Measurements from ENCODE around the gene MTHFD2L. TPM values are rescaled to one million over a fixed set of nuclear protein-coding genes. Genes with fewer than 3 reads are reported as not detected.

MTHFD2L gene
- polyA plus RNA-seq, 12 donors = 13.8 to 22.7 (median 16.5) TPM; not detected in 1

DNA sequence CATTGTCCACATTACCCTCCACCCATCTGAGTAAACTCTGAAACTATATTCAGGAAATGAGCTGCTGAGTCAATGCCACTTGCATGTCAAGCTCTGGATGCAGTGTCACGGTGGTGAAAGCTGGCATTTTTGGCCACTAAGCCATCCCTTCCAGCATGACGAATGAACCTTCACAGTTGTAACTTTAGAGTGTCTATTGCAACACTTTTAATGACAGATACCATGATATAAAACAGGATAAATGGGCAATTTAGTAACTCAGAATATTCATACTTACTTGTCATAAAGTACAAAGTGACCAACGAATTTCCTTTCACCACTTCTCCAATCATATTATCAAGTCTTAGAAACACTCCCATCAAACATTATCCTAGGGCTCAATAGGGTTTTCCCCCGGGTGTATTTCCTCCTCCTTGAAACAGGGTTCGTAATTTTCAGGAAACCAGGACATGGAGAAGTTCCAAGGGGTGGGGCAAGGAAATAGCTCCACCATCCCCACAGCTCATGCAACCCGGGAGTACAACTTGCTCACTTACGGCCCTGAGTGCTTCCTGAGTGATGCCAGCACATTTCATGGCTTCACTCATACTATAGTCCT, 73.1 kb downstream of the MTHFD2L start:
- no peak for DNase-seq

DNA sequence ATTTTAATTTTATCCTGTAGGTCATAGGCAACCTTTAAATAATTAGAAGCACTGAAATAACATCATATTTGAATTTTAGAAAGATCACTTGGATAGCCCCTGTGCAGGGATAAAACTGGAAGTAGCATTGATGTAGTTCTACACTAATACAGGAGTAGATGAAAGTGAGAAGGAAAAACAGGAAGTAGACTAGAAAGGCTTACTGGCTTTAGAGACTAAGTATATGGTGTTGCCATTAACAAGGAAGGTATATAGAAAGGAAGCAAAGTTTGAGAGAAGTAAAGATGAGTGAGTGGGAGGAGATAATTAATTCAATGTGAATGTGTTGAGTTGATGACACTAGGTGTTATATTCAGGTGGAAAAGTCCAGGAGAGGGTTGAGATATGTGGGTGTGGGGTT, 77.2 kb downstream of the MTHFD2L start:
- DNase-seq = no peak

DNA sequence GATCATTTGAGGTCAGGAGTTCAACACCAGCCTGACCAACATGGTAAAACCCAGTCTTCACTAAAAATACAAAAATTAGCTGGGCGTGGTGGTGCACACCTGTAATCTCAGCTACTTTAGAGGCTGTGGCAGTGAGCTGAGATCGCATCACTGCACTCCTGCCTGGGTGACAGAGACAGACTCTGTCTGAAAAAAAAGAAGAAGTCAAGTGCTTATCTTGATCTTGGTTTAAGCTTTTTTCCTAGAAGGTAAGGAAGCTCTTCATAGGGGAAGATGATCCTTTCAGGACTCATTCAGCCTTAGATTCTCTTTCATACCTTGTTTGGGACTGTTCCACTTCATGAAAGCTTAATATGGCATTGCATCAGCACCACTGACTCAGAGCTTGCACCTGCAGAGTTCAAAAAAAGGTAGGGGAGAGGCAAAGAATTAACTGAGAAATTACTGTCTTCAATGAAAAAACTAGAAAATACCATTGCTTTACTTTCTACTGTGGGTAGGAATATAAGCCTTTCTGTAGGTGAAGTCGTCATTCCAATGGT, 79.6 kb downstream of the MTHFD2L start:
- no peak for DNase-seq

DNA sequence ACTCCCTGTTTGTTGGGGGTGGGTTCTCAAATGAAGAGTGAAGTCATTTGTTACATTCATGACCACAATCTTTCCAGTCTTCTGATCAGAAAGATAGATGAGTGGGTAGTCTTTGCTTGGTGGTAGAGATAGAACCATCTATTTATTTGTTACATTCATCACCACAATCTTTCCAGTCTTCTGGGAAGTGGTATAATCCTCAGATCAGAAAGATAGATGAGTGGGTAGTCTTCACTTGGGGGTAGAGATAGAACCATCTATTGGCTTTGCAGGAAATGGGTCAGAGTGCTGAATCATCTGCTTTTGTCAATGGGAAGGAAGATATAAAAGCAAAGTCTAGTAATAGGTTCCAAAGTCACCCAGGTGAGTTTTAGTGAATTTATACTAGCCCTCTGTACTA, 86.1 kb downstream of the MTHFD2L start:
- no peak for DNase-seq

DNA sequence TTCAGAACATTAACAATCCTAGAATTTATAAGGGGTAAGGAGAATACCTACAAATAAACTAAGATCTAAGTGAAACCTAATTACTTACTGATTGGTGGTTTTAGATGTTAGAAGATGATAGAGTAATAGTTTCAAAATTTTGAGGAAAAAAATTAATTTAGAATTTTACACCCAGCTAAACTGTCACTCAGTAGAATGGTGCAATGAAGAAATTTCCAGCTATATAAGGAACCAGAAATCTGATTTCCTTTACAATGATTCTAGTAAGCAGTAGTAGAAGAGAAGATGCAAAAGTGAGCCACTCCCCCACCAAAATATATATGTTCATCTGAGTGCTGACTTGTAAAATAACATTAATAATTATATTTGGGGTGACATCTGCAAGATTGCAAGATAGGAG, 95.0 kb downstream of the MTHFD2L start:
- no peak for DNase-seq

DNA sequence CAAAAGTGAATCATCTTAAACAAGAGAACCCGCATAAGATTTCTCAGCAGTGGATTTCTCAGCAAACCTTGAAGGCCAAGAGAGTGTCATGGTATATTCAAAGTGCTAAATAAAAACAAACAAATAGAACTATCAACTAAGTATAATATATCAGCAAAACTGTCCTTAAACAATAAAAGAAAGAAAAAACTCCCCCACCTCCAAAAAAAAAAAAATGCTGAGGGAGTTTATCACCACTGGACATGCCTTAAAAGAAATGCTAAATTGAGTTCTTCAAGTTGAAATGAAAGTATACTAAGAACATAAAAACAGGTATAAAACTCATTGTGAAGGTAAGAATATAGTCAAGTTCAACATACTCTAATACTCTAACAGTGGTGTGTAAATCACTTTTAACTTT, 96.5 kb downstream of the MTHFD2L start:
- no peak for DNase-seq

DNA sequence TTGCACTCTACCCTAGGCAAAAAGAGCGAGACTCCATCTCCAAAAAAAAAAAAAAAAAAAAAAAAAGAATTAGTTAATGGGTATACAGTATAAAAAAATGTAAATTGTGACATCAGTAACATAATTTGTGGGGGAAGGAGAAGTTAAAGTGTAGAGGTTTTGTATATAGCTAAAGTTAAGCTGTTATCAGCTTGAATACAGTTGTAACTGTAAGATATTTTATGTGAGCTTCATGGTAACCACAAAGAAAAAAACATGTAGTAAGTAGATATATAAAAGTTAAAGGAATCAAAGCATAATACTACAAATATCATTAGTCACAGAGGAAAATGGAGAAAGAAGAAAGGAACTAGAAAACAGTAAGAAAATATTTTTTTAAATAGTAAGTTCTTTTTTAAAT, 97.2 kb downstream of the MTHFD2L start:
- no peak for DNase-seq

DNA sequence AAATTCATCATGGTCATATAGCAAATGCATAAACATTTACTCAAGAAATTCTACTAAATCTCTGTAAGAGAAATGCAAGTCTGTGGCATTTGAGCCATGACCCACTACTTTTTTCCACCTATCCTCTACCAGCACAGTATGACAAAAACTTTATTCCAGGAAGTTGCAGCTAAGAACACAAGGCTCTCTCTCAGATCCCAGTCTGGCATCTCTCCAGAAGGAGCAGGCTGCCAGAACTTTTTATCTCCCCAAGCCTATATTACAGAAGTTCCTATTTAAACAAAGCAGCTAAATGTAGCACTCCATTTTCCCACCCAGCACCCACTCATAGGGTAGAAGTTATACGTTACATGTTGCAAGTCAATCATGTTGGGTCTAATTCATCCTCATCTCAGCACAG, 101.0 kb downstream of the MTHFD2L start:
- DNase-seq = peak; percentile 35

DNA sequence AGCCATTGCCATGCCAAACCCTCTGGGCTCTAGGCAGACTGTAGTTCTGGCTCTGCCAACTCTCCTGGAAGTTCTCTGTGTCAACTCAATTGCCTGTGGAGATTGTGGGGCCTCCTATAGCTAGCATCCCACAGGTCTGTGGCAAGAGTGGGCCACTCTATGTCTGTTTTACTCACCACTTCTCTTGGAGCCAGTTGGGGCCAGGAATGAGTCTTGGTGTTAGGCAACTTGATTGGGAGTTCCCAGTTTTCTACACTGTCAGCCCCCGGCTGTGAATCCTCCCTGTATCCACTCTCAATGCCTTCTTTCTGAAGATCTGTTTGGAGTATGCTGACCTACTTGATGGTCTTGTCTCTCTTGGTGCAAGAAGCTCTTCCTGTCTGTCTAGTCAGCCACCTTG, 102.1 kb downstream of the MTHFD2L start:
- no peak for DNase-seq

DNA sequence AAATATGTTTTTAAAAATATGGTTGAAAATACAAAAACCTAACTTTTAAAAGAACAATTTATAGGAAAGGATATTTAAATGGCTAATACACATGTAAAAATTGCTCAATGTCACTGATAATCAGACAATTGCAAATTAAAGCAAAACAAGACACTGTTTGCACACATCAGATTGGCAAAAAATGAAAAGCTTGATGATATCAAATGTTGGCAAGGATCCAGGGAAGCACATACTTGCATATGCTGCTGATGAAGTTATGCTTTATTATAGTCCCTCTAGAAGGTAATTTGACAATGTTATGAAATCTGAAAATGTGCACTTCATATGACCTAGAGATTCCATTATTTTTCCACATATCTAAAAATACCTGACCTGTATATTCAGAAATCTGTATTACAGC, 104.6 kb downstream of the MTHFD2L start:
- DNase-seq = peak; percentile 2

DNA sequence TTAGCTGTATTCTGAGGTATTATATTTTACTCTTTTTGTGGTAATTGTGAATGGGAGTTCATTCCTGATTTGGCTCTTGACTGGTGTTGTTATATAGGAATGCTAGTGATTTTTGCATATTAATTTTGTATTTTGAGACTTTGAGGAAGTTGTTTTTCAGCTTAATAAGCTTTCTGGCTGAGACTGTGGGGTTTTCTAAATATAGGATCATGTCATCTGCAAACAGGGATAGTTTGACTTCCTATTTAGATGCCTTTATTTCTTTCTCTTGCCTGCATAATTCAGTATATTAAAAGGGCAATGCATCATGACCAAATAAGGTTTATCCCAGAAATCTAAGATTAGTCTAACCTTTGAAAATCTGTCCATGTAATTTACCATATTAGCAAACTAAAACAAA, 105.6 kb downstream of the MTHFD2L start:
- DNase-seq = no peak

DNA sequence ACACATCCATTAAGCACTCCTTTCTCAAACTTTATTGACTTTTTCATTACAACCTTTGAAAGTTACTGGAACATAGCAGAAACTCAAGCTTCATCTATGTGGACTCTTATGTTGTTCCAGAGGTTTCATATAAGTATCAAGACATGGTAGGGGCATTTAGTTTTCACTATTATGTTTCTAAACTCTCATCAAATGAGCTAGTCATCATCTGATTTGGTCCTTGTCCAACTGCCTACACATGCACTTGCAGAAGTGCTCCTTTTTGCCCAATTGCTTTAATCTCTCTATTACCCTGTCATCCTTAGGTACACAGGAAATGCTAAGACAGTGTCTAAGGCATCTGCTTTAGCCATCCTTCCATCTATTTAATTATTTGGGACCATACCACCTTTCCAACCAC, 108.2 kb downstream of the MTHFD2L start:
- DNase-seq = no peak

DNA sequence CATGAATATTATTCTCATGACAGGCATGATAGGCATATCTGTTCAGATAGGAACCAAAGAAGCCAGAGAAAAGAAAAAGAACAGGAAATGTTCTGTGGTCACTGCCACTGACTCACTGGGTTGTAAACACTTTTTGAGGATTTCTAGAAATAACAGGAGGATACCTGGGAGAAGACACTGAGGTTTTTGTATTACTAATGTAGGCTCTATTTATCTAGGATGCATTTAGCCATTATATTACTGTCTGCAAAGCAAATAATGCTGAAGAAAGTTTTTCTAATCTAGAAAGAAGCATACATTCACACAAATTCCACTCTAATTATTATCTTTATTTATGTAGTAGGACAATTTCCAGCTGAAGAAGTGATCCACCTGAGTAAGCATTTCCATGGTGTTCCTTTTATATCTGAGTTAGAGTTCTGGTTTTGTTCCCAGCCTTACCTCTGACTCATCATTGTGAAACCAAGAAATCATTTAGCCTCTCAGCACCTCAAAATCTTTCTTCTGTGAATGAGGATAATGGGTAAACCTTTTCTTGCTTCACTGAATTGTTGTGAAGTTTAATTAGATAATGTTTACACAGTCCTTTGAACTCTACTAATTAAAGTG, 110.2 kb downstream of the MTHFD2L start:
- no peak for DNase-seq

DNA sequence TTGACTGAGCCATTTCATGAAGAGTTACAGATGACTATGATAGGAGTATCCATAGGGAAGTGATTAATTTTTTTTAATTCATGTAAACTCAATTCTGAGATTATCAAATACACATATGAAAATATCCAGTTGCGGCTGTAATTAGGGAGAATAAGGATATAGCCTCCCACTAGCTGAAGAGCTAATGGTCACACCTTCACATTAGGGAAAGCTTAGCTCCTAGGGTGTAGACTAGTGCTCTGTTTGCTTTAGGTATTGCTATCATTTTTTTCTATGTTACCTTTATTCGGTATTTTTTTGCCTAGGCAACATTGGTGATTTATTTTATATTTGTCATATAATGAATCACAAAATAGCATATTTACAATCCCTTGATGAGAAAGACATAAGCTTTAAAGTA, 110.7 kb downstream of the MTHFD2L start:
- no peak for DNase-seq

DNA sequence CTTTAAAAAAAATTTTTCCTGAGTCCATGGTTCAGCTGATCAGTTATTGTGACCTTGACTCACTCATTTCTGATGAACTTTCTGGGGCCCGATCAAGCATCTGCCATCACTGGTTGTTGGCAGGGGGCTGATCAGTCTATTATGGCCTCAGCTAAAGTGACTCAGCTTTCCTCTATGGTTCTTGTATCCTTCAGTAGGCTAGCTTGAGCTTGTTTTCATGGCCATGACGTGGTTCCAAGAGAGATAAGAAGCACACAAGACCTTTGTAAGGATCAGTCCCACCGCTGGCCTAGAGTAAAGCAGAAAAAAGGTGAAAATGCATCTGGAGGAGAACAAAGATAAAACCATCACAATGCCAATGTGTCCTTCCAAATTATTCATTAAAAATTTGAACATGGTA, 120.6 kb downstream of the MTHFD2L start:
- no peak for DNase-seq

DNA sequence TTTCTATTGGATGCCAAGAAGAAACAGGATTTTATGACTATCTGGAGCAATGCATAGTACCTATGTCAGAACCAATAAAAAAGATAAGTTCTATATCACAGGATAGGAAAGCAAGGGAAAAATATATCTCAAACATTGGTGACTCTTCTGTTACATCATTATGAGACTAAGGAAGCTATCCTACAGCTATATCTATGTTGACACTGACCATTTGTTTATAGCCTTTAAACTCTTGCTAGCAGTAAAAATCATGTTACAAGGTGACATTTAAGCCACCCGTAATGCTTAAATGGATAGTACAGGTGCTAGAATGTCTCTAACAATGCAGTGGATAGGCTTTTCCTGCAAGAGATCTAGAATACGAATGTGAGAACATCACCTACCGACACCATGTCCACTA, 121.8 kb downstream of the MTHFD2L start:
- no peak for DNase-seq

DNA sequence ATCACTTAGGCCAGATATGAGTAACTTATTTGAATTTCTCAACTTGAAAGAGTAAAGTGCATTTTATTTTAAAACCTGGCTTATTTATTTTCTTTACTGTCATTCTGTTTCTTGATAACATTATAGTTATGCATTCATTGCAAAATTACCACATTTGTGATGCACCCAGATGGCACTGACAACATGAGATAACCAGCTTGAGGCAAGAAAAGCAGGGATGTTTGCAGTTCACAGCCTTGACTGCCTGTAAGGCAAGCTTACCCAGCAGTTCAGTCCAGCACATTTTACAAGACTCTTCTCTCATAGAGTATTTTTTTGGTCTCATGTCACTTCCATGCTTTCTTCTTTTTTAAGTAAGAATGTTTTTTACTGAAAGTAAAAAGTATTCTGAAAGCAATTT, 125.0 kb downstream of the MTHFD2L start:
- DNase-seq = no peak

DNA sequence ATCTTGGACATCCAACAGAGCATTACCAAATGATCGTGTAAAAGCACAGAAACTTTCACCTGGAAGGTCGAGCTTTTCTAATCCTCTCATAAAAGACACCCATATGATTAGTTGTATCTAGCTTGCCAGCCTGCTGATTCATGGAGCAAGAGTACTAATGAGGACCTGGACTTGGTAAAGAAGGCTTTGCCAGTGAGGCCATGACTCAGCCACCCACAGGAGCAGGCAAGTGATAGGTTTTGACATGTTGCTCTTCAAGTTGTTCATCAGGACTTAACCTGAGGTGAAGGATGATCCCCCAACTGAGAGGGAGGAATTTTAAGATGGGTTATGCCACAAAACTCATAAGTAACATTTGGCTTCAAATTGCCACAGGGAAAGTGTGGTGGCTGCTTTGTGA, 125.7 kb downstream of the MTHFD2L start:
- DNase-seq = no peak

DNA sequence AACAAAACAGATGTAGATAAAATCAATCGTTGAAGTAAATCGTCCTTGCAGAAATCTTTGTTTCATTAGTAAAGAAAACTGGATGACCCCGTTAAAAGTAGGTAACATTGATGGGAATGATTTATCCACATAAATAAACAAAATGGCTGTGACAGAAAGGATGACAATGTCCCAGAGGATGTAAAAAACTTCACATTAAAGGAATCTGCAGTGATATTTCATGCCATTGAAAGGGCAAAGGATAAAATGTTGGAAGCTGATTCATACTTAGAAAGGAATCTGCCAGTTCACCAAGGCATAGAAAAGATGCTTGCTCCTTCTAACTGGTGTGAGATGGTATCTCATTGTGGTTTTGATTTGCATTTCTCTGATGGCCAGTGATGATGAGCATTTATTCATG, 126.1 kb downstream of the MTHFD2L start:
- no peak for DNase-seq

DNA sequence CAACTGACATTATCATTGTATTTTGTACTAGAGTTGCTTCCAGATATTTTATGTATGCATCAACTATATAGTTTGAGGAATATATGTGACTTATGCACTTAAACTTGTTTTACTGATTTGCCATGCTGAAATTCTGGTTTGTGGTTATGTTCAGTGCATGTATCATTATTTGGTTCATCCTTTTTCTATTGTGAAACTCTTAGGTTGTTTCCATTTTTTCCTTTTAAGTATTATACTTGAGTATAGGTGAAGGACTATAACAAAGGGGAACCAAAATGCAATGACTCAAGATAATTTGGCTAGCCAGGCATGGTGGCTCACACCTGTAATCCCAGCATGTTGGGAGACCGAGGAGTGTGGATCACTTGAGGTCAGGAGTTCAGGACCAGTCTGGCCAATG, 129.2 kb downstream of the MTHFD2L start:
- DNase-seq = no peak

DNA sequence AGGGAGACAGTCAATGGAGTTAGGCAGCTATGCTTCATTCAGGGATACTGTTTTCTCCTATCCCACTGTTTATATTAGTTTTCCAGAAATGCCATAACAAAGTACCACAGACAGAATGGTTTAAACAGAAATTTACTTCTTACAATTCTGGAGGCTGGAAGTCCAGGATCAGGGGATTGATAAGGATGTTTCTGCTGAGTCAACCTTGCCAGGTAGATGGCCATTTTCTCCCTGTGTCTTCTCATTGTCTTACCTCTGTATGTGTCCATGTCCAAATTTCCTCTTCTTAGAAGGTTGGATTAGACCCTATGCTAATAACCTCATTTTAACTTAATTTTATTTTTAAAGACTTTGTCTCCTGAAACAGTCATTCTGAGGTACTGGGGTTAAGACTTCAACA, 129.9 kb downstream of the MTHFD2L start:
- no peak for DNase-seq

DNA sequence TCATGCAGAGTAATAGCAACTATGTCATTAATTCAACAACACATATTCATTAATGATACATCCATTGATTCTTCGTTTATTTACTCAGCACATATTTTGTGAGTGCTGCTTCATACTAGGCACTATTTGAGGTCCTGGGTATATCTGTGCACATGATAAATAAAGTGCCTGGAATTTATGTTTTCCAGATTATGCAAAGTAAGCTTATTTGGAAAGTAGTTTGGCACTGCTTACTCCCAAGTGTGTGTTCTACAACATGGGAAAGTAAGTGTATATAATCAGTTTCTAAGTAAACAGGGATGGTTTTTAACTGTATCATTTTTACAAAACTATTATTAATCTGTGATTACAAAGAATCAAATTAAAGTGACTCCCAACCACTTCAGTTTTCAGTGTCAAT, 133.6 kb downstream of the MTHFD2L start:
- DNase-seq = peak; percentile 41

DNA sequence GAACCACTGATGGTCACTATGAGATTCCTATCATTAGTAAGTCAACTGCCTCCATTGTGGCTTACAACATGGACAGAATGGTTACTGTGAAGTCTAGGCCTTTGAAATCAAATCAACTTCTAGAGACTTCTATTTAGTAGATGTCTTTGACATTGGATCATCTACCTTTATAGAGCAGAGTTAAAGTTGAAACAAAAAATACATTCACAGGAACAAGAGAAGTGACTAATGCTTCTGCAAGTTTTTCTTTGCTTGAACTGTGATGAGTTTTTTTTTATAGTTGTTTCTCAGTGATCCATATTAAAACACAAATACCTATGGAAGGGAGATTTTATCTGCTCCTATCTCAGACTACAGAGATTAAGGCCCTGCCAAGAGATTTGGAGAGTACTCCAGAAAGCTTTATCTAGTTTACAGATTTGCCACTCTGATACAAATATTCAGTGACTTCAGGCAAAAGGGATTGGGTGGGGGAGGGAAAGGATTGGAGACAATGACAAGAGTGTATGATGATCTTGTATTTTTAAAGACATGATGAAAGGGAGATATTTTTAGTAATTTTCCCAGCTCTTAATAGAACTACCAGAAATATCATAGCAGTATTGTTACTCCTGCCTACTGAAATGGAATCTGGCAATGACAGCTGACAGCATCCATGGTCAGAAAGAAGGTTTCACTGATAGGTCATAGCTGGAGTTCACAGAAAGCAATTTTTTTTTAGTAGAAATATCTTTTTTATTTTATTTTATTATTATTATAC, 134.4 kb downstream of the MTHFD2L start:
- no peak for DNase-seq
